Osteocyte (in vitro differentiated cells): Measurements from ENCODE around the gene NKIRAS2. TPM values are rescaled to one million over a fixed set of nuclear protein-coding genes. Genes with fewer than 3 reads are reported as not detected.

Source experiments
- DNase-seq: peaks from one replicate; pipeline ENCODE4 v3.0.0; 2021; ENCODE audit warnings: mixed read lengths; ENCODE audit not compliant: unreplicated experiment; ENCODE audit errors: extremely low spot score
- H3K27ac Mint-ChIP-seq: one replicate; pipeline ENCODE4 v1.8.0; 2021; ENCODE audit warnings: mild to moderate bottlenecking, mixed read lengths; ENCODE audit not compliant: unreplicated experiment
- H3K27me3 Mint-ChIP-seq: one replicate; pipeline ENCODE4 v1.8.0; 2021; ENCODE audit warnings: mixed read lengths; ENCODE audit not compliant: unreplicated experiment
- H3K36me3 Mint-ChIP-seq: one replicate; pipeline ENCODE4 v1.8.0; 2021; ENCODE audit warnings: mixed read lengths; ENCODE audit not compliant: unreplicated experiment
- H3K4me1 Mint-ChIP-seq: one replicate; pipeline ENCODE4 v1.8.0; 2021; ENCODE audit warnings: mixed read lengths; ENCODE audit not compliant: unreplicated experiment
- H3K4me3 Mint-ChIP-seq: one replicate; pipeline ENCODE4 v1.8.0; 2021; ENCODE audit warnings: mild to moderate bottlenecking, moderate library complexity, mixed read lengths; ENCODE audit not compliant: unreplicated experiment
- H3K9me3 Mint-ChIP-seq: one replicate; pipeline ENCODE4 v1.8.0; 2021; ENCODE audit warnings: mixed read lengths; ENCODE audit not compliant: unreplicated experiment
- CTCF ChIP-seq: fragments of 200-600 bp; sonication (generic); IDR thresholded peaks from 2 replicates; pipeline ENCODE4 v1.5.0; 2021; ENCODE audit warnings: antibody characterized with exemption, mild to moderate bottlenecking, moderate library complexity
- total RNA-seq: library from RNA; stranded (reverse); gene quantifications from 2 replicates; pipeline ENCODE4 v1.2.1, GENCODE V29; 2021

The NKIRAS2 gene
- total RNA-seq, 1 donor from 2014 or later: 48.9 TPM

GRCh38 chr17:42052346-42052877, 32.5 kb downstream of the NKIRAS2 start:
- DNase-seq: no peak
- H3K4me1 Mint-ChIP-seq: peaks cover 2% of the 10 kb centered on the region
- no peak for TF ChIP-seq CTCF
- H3K27ac Mint-ChIP-seq: no peak overlapping the region
- no peak overlapping the region for H3K4me3 Mint-ChIP-seq
- peaks cover 40% of the 10 kb centered on the region for H3K27me3 Mint-ChIP-seq
- no peaks in the 10 kb centered on the region for H3K9me3 Mint-ChIP-seq
- H3K36me3 Mint-ChIP-seq: no peaks in the 10 kb centered on the region

GRCh38 chr17:42053731-42054500, 34.0 kb downstream of the NKIRAS2 start:
- no peak overlapping the region for H3K4me3 Mint-ChIP-seq
- no peaks in the 10 kb centered on the region for H3K9me3 Mint-ChIP-seq
- peaks cover 2% of the 10 kb centered on the region for H3K4me1 Mint-ChIP-seq
- H3K36me3 Mint-ChIP-seq: no peaks in the 10 kb centered on the region
- no peak overlapping the region for H3K27ac Mint-ChIP-seq
- no peak for TF ChIP-seq CTCF
- H3K27me3 Mint-ChIP-seq: peaks cover 40% of the 10 kb centered on the region
- no peak for DNase-seq

- TF ChIP-seq CTCF: no peak
- no peak for DNase-seq
- no peak overlapping the region for H3K27ac Mint-ChIP-seq
- H3K36me3 Mint-ChIP-seq: no peaks in the 10 kb centered on the region
- no peaks in the 10 kb centered on the region for H3K9me3 Mint-ChIP-seq
- H3K4me1 Mint-ChIP-seq: peaks cover under 1% of the 10 kb centered on the region
- H3K27me3 Mint-ChIP-seq: peaks cover 40% of the 10 kb centered on the region
- no peak overlapping the region for H3K4me3 Mint-ChIP-seq
Observed at GRCh38 chr17:42055027-42055426, 35.1 kb downstream of the NKIRAS2 start.

- no peak for TF ChIP-seq CTCF
- no peaks in the 10 kb centered on the region for H3K36me3 Mint-ChIP-seq
- H3K9me3 Mint-ChIP-seq: no peaks in the 10 kb centered on the region
- H3K27ac Mint-ChIP-seq: no peak overlapping the region
- H3K27me3 Mint-ChIP-seq: peaks cover 40% of the 10 kb centered on the region
- no peak for DNase-seq
- H3K4me1 Mint-ChIP-seq: no peaks in the 10 kb centered on the region
- H3K4me3 Mint-ChIP-seq: no peak overlapping the region
Observed at GRCh38 chr17:42055496-42055895, 35.6 kb downstream of the NKIRAS2 start.

- no peak overlapping the region for H3K27ac Mint-ChIP-seq
- H3K27me3 Mint-ChIP-seq: peaks cover 38% of the 10 kb centered on the region
- H3K36me3 Mint-ChIP-seq: no peaks in the 10 kb centered on the region
- no peaks in the 10 kb centered on the region for H3K4me1 Mint-ChIP-seq
- H3K4me3 Mint-ChIP-seq: no peak overlapping the region
- H3K9me3 Mint-ChIP-seq: no peaks in the 10 kb centered on the region
- no peak for TF ChIP-seq CTCF
- no peak for DNase-seq
Observed at GRCh38 chr17:42056635-42057034, 36.7 kb downstream of the NKIRAS2 start.
